Vagina (tissue), 2 donors: ENCODE measurements around the gene NKX3-2. TPM values are rescaled to one million over a fixed set of nuclear protein-coding genes. Genes with fewer than 3 reads are reported as not detected.

Experiments used
- DNase-seq, 2 donors: peaks; one replicate each; pipeline ENCODE4 v3.0.0-alpha.2; 2017; ENCODE audit errors: extremely low spot score in 2 of 2
- H3K27ac ChIP-seq: fragments of 200-600 bp; sonication (generic); one replicate; pipeline ENCODE4 v1.5.1; 2019
- H3K27me3 ChIP-seq: fragments of 200-600 bp; sonication (generic); one replicate; pipeline ENCODE4 v1.5.1; 2019
- H3K36me3 ChIP-seq, 2 donors: fragments of 200-600 bp; sonication (generic); one replicate each; pipeline ENCODE4 v1.5.1; 2017 to 2019
- H3K4me1 ChIP-seq: fragments of 200-600 bp; sonication (generic); one replicate; pipeline ENCODE4 v1.5.1; 2019
- H3K4me3 ChIP-seq, 2 donors: fragments of 200-600 bp; sonication (generic); 1 replicate in 1 of 2; 2 replicates in 1 of 2; pipeline ENCODE4 v1.5.1; 2016 to 2019
- H3K9me3 ChIP-seq: fragments of 200-600 bp; sonication (generic); one replicate; pipeline ENCODE4 v1.5.1; 2019
- POLR2A ChIP-seq, 2 donors: fragments of 450-650 bp; IDR thresholded peaks; one replicate each; pipeline ENCODE4 v1.6.1; 2017; ENCODE audit warnings: antibody characterized with exemption in 2 of 2, mild to moderate bottlenecking in 2 of 2, moderate library complexity in 2 of 2
- POLR2AphosphoS5 ChIP-seq, 2 donors: sonication (generic); formaldehyde crosslinking; IDR thresholded peaks; one replicate each; pipeline ENCODE4 v1.9.0; 2017; ENCODE audit warnings: antibody characterized with exemption in 2 of 2, mild to moderate bottlenecking in 2 of 2, low read depth in 1 of 2; ENCODE audit not compliant: insufficient read depth in 1 of 2
- intact Hi-C: fragments of 100-400 bp; cut with DNase I; formaldehyde crosslinking; loops from one replicate; pipeline ENCODE4 v1.15.1; 2023
- total RNA-seq: library from RNA; depleted of rRNA; stranded (reverse); fragments of >200 nt; gene quantifications from one replicate; pipeline ENCODE4 v1.2.3, GENCODE V29; 2016
- TF ChIP-seq, protein P1 (sequence below), 3 experiments: fragments of 450-650 bp in 2 of 3; fragments of 200-600 bp in 1 of 3; sonication (generic) in 1 of 3; IDR thresholded peaks; one replicate each; pipeline ENCODE4 v1.5.1; 2017 to 2019; ENCODE audit warnings: antibody characterized with exemption in 3 of 3, mild to moderate bottlenecking in 2 of 3, moderate library complexity in 2 of 3

Gene NKX3-2
- total RNA-seq, 1 donor from 2014 or later = 2.9 TPM

DNA sequence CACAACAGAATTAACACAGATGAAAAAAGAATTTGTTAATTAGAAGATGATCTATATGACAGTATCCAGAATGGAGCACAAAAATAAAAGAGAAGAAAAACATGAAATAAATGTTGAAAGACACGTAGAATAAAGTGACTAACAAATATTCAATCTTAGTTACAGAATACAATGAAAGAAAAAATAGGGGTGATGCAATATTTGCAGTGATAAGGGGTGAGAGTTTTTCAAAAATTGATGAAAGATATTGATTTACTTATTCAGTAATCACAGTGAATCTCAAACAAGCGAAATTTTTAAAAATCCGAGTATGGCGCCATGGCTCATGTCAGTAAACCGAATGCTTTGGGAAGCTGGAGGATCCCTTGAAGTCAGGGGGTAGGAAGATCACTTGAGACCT is 39.9 kb downstream of the NKX3-2 start:
- Histone ChIP-seq H3K9me3 (no peaks in the 10 kb centered on the region), H3K27ac (no peak overlapping the region), H3K36me3 (no peaks in the 10 kb centered on the region), H3K4me3 (no peak overlapping the region), H3K27me3 (no peaks in the 10 kb centered on the region), H3K4me1 (no peaks in the 10 kb centered on the region)
- intact Hi-C loops = no loop called here
- TF ChIP-seq, protein P1, sequence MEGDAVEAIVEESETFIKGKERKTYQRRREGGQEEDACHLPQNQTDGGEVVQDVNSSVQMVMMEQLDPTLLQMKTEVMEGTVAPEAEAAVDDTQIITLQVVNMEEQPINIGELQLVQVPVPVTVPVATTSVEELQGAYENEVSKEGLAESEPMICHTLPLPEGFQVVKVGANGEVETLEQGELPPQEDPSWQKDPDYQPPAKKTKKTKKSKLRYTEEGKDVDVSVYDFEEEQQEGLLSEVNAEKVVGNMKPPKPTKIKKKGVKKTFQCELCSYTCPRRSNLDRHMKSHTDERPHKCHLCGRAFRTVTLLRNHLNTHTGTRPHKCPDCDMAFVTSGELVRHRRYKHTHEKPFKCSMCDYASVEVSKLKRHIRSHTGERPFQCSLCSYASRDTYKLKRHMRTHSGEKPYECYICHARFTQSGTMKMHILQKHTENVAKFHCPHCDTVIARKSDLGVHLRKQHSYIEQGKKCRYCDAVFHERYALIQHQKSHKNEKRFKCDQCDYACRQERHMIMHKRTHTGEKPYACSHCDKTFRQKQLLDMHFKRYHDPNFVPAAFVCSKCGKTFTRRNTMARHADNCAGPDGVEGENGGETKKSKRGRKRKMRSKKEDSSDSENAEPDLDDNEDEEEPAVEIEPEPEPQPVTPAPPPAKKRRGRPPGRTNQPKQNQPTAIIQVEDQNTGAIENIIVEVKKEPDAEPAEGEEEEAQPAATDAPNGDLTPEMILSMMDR (IDR thresholded peaks at IDR 0.05) = no peak
- DNase-seq = no peak

DNA sequence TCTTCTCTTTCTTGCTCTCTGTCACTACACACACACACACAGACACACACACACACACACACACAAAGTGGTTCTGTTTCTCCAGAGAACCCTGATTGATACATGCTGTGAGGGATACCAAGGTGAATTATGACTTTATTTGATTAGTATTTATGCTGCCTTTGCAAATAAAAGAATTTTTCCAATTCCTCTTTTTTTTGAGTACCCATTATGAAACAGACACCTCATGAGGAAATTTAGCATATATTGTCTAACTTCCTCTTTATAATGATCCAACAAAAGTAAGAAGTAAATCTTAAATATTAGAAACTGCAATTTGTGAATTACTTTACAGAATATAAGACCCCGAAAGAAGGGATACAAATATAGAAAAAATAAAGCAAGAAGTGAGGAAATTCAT is 45.8 kb downstream of the NKX3-2 start:
- H3K4me3 ChIP-seq = no peak overlapping the region
- no peaks in the 10 kb centered on the region for H3K36me3 ChIP-seq
- DNase-seq = no peak
- no peaks in the 10 kb centered on the region for H3K9me3 ChIP-seq
- H3K4me1 ChIP-seq = no peaks in the 10 kb centered on the region
- H3K27me3 ChIP-seq = no peaks in the 10 kb centered on the region
- intact Hi-C loops = loop anchor here (5.0 kb wide), 1 partner anchor 296 kb away; no protein-coding TSS in a partner anchor
- no peak overlapping the region for H3K27ac ChIP-seq
- TF ChIP-seq POLR2A (IDR thresholded peaks at IDR 0.05) (no peak), POLR2AphosphoS5 (IDR thresholded peaks at IDR 0.05; ENCODE audit: insufficient read depth in 1 of 2, low read depth in 1 of 2) (no peak)
- TF ChIP-seq, protein P1 (IDR thresholded peaks at IDR 0.05) = no peak

DNA sequence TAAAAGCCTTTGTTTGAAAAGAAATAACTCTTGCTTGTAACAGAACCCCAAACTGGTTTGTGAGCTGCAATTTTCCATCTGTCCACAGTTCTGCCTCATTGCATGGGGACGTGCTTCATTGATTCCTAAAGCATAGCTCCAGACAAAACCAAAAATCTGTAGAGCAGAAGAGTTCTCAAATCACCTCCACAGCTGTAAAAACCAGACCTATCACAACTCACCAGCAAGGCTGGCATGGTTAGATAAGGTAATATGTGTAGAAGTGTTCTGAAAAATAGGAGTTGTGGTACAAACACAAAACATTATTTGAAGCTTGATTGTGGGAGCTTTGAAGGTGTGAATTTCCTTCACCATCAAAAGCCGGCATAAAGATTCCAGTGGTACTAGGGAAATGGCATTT is 47.7 kb downstream of the NKX3-2 start:
- H3K27ac ChIP-seq = no peak overlapping the region
- no peak for DNase-seq
- no peak for TF ChIP-seq POLR2AphosphoS5 (IDR thresholded peaks at IDR 0.05; ENCODE audit: insufficient read depth in 1 of 2, low read depth in 1 of 2)
- TF ChIP-seq POLR2A (IDR thresholded peaks at IDR 0.05) = no peak
- TF ChIP-seq, protein P1 (IDR thresholded peaks at IDR 0.05) = no peak
- no peak overlapping the region for H3K4me3 ChIP-seq
- no peaks in the 10 kb centered on the region for H3K36me3 ChIP-seq
- no peaks in the 10 kb centered on the region for H3K27me3 ChIP-seq
- H3K4me1 ChIP-seq = no peaks in the 10 kb centered on the region
- intact Hi-C loops = loop anchor here (5.0 kb wide), 1 partner anchor 294 kb away; no protein-coding TSS in a partner anchor
- H3K9me3 ChIP-seq = no peaks in the 10 kb centered on the region

DNA sequence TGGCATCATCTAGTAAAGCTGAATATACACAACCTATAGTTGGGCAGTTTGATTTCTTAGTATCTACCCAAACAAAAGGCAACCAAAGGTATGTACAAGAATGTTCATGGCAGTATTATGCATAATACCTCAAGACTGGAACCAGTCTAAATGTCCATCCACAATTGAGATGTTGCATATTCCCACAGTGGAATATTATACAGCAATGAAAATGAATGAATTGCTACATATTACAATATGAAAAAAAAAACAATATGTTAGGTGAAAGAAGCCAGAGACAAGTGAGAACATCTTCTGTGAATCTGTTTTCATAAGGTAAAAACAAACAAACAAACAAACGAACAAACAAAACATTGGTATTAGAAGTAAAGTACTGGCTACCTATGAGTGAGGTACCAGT is 48.6 kb downstream of the NKX3-2 start:
- Histone ChIP-seq H3K9me3 (no peaks in the 10 kb centered on the region), H3K27ac (no peak overlapping the region), H3K4me1 (no peaks in the 10 kb centered on the region), H3K27me3 (no peaks in the 10 kb centered on the region), H3K4me3 (no peak overlapping the region), H3K36me3 (no peaks in the 10 kb centered on the region)
- intact Hi-C loops = loop anchor here (5.0 kb wide), 1 partner anchor 293 kb away; no protein-coding TSS in a partner anchor
- TF ChIP-seq, protein P1 (IDR thresholded peaks at IDR 0.05) = no peak
- TF ChIP-seq POLR2AphosphoS5 (IDR thresholded peaks at IDR 0.05; ENCODE audit: insufficient read depth in 1 of 2, low read depth in 1 of 2) (no peak), POLR2A (IDR thresholded peaks at IDR 0.05) (no peak)
- DNase-seq = no peak

DNA sequence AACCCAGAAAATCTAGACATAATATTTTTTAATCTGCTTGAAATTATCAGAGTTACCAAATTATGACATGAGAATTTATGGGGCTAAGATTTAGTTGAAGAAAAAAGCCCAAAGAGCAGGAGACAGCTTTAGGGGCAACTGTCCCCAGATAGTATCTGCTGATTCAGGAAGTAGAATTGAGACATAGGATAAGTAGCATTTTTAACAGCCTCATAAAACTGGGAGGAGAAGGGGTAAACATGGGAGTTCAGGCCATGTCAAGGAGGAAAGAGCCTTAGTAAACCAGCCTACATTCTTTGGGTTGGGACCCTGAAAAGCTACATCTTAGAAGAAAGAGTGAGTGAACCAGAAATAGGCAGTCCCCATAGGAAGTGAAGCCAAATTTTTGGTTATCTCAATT is 50.5 kb downstream of the NKX3-2 start:
- H3K4me1 ChIP-seq = no peaks in the 10 kb centered on the region
- no peaks in the 10 kb centered on the region for H3K36me3 ChIP-seq
- H3K27me3 ChIP-seq = no peaks in the 10 kb centered on the region
- no peak for DNase-seq
- H3K27ac ChIP-seq = no peak overlapping the region
- intact Hi-C loops = no loop called here
- TF ChIP-seq POLR2A (IDR thresholded peaks at IDR 0.05) (no peak), POLR2AphosphoS5 (IDR thresholded peaks at IDR 0.05; ENCODE audit: insufficient read depth in 1 of 2, low read depth in 1 of 2) (no peak)
- TF ChIP-seq, protein P1 (IDR thresholded peaks at IDR 0.05) = no peak
- H3K4me3 ChIP-seq = no peak overlapping the region
- no peaks in the 10 kb centered on the region for H3K9me3 ChIP-seq
